ENCODE data around the gene NME7. TPM values are rescaled to one million over a fixed set of nuclear protein-coding genes. Genes with fewer than 3 reads are reported as not detected.
"Not testable (repeated sequence)": the region's sequence is repeated elsewhere in the genome, so short reads cannot be mapped to it uniquely, and the experiment has no call there.

NME7 gene
- total RNA-seq, 2 donors from 2014 or later: 6.2 TPM

DNA sequence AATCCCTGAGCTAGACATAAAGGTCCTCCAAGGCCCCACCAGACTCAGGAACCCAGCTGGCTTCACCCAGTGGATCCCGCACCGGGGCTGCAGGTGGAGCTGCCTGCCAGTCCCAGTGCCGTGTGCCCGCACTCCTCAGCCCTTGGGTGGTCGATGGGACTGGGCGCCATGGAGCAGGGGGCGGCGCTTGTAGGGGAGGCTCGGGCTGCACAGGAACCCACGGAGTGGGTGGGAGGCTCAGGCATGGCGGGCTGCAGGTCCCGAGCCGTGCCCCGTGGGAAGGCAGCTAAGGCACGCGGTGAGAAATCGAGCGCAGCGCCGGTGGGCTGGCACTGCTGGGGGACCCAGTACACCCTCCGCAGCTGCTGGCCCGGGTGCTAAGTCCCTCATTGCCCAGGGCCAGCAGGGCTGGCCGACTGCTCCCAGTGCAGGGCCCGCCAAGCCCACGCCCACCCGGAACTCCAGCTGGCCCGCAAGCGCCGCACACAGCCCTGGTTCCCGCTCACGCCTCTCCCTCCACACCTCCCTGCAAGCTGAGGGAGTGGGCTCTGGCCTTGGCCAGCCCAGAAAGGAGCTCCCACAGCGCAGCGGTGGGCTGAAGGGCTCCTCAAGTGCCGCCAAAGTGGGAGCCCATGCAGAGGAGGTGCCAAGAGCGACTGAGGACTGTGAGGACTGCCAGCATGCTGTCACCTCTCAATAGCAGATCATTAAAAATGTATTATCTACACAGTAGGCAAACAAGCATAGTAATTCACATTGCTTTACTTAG lies 30.5 kb downstream of the NME7 start:
- Mint-ChIP-seq H3K9me3 (peaks cover 7 to 10% of the 10 kb centered on the region in 2 donors), H3K4me1 (ENCODE audit: low read depth) (peaks cover 13% of the 10 kb centered on the region), H3K36me3 (ENCODE audit: insufficient read depth in 2 of 2) (peaks cover 5 to 10% of the 10 kb centered on the region in 2 donors)
- H3K27ac Mint-ChIP-seq; H3K4me3 Mint-ChIP-seq; H3K27me3 Mint-ChIP-seq (ENCODE audit: low read depth); ATAC-seq (replicated peaks in 1 of 2); DNase-seq: not testable (repeated sequence)

DNA sequence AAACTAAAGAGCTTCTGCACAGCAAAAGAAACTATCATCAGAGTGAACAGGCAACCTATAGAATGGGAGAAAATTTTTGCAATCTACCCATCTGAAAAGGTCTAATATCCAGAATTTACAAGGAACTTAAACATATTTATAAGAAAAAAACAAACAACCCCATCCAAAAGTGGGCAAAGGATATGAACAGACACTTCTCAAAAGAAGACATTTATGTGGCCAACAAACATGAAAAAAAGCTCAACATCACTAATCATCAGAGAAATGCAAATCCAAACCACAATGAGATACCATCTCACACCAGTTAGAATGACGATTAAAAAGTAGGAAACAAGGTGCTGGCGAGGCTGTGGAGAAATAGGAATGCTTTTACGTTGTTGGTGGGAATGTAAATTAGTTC lies 32.9 kb downstream of the NME7 start:
- not testable (repeated sequence) for H3K9me3 Mint-ChIP-seq; H3K4me1 Mint-ChIP-seq (ENCODE audit: low read depth); H3K4me3 Mint-ChIP-seq; H3K27me3 Mint-ChIP-seq (ENCODE audit: low read depth); DNase-seq; H3K27ac Mint-ChIP-seq; ATAC-seq (replicated peaks in 1 of 2)
- peaks cover 9 to 13% of the 10 kb centered on the region in 2 donors for H3K36me3 Mint-ChIP-seq (ENCODE audit: insufficient read depth in 2 of 2)

DNA sequence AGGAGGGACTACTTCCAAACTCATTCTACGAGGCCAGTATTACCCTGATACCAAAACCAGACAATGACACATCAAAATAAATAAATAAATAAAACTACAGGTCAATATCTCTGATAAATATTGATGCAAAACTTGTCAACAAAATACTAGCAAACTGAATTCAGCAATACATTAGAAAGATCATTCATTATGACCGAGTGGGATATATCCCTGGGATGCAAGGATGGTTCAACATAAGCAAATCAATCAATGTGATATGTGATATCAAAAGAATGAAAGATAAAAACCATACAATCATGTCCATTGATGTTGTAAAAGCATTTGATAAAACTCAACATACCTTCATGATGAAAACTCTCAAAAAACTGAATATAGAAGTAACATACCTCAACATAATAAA lies 36.7 kb downstream of the NME7 start:
- Mint-ChIP-seq H3K27ac (no peak overlapping the region), H3K9me3 (peaks cover 6 to 10% of the 10 kb centered on the region in 2 donors), H3K36me3 (ENCODE audit: insufficient read depth in 2 of 2) (peaks cover 15 to 19% of the 10 kb centered on the region in 2 donors), H3K4me3 (no peak overlapping the region), H3K27me3 (ENCODE audit: low read depth) (no peaks in the 10 kb centered on the region), H3K4me1 (ENCODE audit: low read depth) (peaks cover 18% of the 10 kb centered on the region)
- no peak for ATAC-seq (replicated peaks in 1 of 2)
- DNase-seq: no peak

DNA sequence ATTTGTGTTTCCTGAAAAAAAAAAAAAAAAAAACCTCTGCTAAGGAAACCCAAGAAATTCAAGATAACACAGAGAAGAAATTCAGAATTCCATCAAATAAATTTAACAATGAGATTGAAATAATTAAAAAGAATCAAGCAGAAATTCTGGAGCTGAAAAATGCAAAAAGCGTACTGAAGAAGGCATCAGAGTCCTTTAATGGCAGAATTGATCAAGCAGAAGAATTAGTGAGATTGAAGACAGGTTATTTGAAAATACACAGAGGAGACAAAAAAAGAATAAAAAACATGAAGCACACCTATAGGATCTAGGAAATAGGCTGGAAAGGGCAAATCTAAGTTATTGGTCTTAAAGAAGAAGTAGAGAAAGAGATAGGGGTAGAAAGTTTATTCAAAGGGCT lies 38.2 kb downstream of the NME7 start:
- Mint-ChIP-seq H3K27me3 (ENCODE audit: low read depth) (no peaks in the 10 kb centered on the region), H3K9me3 (peaks cover 3 to 10% of the 10 kb centered on the region in 2 donors), H3K36me3 (ENCODE audit: insufficient read depth in 2 of 2) (peaks cover 11 to 16% of the 10 kb centered on the region in 2 donors), H3K4me1 (ENCODE audit: low read depth) (peaks cover 18% of the 10 kb centered on the region), H3K27ac (peak overlapping the region; percentile 64), H3K4me3 (no peak overlapping the region)
- ATAC-seq (replicated peaks in 1 of 2) (no peak), DNase-seq (no peak)

DNA sequence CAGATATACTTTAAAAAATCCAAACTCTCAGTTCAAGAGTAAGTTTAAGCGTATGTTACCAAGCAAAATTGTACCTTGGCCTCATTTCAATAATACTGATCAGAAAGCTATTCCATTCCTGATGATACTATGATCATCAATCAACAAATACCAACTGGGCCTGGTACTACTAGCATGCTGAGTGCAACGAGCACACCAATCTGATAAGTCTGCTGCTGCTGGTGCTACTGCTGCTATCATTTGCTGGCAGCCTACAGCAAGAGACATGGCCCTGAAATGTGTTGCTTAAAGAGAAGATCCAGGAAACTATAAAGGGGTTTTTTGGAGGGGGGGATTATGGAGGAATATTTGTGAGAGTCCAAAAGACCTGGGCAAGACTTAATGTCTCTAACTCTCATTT lies 39.7 kb downstream of the NME7 start:
- Mint-ChIP-seq H3K4me1 (ENCODE audit: low read depth) (peaks cover 18% of the 10 kb centered on the region), H3K36me3 (ENCODE audit: insufficient read depth in 2 of 2) (peaks cover 11 to 14% of the 10 kb centered on the region in 2 donors), H3K27ac (no peak overlapping the region), H3K9me3 (peaks cover 3 to 10% of the 10 kb centered on the region in 2 donors), H3K4me3 (no peak overlapping the region), H3K27me3 (ENCODE audit: low read depth) (no peaks in the 10 kb centered on the region)
- ATAC-seq (replicated peaks in 1 of 2) (no peak), DNase-seq (no peak)

DNA sequence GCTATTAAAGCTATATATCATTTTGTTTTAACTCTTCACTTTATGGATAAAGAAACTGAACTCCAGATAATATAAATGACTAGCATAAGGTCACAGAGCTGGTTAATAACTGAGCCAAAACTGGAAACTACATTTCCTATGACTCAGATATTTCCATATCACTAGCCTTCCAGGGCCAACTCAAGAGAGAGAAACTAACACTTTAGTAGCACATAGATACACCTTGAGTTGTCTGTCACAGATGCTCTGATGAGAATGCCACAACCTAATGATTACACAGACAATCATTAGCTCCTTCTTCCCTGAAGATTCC lies 40.7 kb downstream of the NME7 start:
- Mint-ChIP-seq H3K4me3 (peak overlapping the region in 1 of 2 donors; percentile 22), H3K9me3 (peaks cover 3 to 7% of the 10 kb centered on the region in 2 donors), H3K27me3 (ENCODE audit: low read depth) (no peaks in the 10 kb centered on the region), H3K27ac (peak overlapping the region; percentile 50), H3K4me1 (ENCODE audit: low read depth) (peaks cover 22% of the 10 kb centered on the region), H3K36me3 (ENCODE audit: insufficient read depth in 2 of 2) (peaks cover 11 to 14% of the 10 kb centered on the region in 2 donors)
- DNase-seq: no peak
- ATAC-seq (replicated peaks in 1 of 2): peak; percentile 74 to 81

DNA sequence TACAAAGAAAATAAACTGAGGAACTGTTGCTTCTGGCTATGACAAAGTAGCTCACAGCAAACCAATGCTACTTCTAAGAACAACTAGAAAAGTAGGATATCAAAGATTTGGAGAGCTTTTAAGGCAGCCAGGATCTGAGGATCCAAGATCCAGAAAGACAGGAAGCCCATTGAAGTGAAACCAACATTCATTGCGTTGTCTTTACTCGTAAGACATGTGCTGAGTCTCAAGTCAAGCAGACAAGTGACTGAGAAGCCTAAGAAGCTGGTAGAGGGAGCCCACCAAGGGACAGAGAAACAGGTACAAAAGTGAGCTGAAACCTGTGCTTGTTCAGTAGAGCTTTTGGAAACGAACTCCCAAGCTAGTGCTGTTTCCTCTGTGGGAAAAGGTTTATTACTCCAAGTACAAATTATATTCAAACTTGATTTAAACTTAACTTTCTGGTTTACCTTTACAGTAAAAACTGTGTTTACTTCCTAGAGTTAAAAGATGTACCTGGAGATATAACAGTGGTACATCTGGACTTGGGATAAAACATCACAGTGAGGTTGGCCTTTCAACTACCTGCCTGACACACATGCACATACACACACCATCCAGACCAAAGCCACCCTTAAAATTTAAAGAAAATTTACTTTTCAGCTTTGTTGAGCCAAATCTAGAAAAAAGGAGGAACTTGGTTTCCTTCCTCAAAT lies 41.2 kb downstream of the NME7 start:
- ATAC-seq (replicated peaks in 1 of 2): peak; percentile 15 to 24
- Mint-ChIP-seq H3K36me3 (ENCODE audit: insufficient read depth in 2 of 2) (peaks cover 11 to 14% of the 10 kb centered on the region in 2 donors), H3K4me3 (peak overlapping the region in 1 of 2 donors; percentile 22)

DNA sequence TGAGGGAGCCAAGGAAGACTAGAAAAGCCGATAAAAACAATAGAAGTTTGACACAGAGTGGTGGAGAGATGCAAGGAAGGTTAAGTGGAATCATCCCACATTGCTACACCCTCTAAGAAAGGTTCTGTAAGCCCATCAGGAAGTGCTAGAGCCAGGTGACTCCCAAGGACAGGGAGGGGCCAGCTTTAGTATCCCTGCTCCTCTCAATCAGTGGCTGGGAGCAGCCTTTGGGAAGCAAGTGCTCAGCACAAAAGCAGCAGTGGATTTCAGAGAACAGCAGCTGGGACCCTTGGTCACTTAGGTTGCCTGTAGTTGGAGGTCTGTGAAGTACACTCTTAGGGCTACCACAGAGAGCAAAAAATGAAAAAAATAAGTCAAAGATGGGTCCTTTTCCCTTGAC lies 42.5 kb downstream of the NME7 start:
- H3K9me3 Mint-ChIP-seq: peaks cover 3 to 5% of the 10 kb centered on the region in 2 donors
- peaks cover 26% of the 10 kb centered on the region for H3K4me1 Mint-ChIP-seq (ENCODE audit: low read depth)
- H3K27me3 Mint-ChIP-seq (ENCODE audit: low read depth): no peaks in the 10 kb centered on the region
- DNase-seq (no peak), ATAC-seq (replicated peaks in 1 of 2) (no peak)
- H3K4me3 Mint-ChIP-seq: no peak overlapping the region
- peaks cover 7 to 9% of the 10 kb centered on the region in 2 donors for H3K36me3 Mint-ChIP-seq (ENCODE audit: insufficient read depth in 2 of 2)
- H3K27ac Mint-ChIP-seq: no peak overlapping the region

More for the DNA sequence above, 41.2 kb downstream of the NME7 start:
- peaks cover 3 to 7% of the 10 kb centered on the region in 2 donors for H3K9me3 Mint-ChIP-seq
- DNase-seq: no peak
- H3K4me1 Mint-ChIP-seq (ENCODE audit: low read depth): peaks cover 26% of the 10 kb centered on the region
- no peaks in the 10 kb centered on the region for H3K27me3 Mint-ChIP-seq (ENCODE audit: low read depth)
- H3K27ac Mint-ChIP-seq: peak overlapping the region; percentile 50

DNA sequence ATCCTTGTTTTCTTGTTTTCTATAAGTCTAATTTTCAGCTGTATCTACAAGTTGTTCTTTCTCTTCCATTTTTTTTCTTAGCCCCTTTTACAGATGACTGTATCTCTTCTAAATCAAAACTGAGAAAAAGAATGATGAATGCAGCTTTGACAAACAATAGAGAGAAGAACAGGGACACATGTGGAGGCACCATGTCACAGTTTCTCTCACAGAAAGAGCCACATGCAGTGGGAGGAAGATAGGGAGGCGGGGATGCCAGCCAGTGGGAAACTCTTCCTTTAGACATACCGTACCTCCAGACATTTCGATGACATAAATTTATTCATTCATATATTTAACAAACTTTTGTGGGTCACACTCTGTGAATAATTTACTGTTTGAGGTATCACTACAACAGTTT lies 45.5 kb downstream of the NME7 start:
- H3K36me3 Mint-ChIP-seq (ENCODE audit: insufficient read depth in 2 of 2): no peaks in the 10 kb centered on the region
- H3K9me3 Mint-ChIP-seq: no peaks in the 10 kb centered on the region
- no peak overlapping the region for H3K27ac Mint-ChIP-seq
- ATAC-seq (replicated peaks in 1 of 2): no peak
- no peak overlapping the region for H3K4me3 Mint-ChIP-seq
- H3K4me1 Mint-ChIP-seq (ENCODE audit: low read depth): peaks cover 20% of the 10 kb centered on the region
- H3K27me3 Mint-ChIP-seq (ENCODE audit: low read depth): no peaks in the 10 kb centered on the region
- no peak for DNase-seq

DNA sequence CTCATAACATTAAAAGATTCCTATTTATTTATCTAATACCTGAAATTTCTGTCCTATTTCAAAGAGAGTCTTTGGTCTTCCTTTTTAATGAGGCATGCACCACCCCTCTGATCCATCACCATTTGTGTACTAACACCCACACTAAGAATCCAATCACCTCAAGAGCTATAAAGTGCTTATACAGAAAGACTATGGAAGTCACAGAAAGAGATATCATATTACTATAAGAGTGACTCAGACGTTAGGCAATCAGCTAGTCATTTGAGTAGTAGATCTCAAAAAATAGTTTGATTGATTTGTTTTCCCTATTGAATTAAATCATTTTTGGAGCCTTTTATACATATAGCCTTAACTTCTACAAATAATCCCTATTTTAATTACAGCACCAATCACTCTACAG lies 46.1 kb downstream of the NME7 start:
- DNase-seq (no peak), ATAC-seq (replicated peaks in 1 of 2) (peak in 1 of 2 donors; percentile 44)
- H3K27me3 Mint-ChIP-seq (ENCODE audit: low read depth): no peaks in the 10 kb centered on the region
- H3K4me1 Mint-ChIP-seq (ENCODE audit: low read depth): peaks cover 14% of the 10 kb centered on the region
- H3K36me3 Mint-ChIP-seq (ENCODE audit: insufficient read depth in 2 of 2): no peaks in the 10 kb centered on the region
- no peaks in the 10 kb centered on the region for H3K9me3 Mint-ChIP-seq
- H3K4me3 Mint-ChIP-seq: no peak overlapping the region
- H3K27ac Mint-ChIP-seq: no peak overlapping the region

DNA sequence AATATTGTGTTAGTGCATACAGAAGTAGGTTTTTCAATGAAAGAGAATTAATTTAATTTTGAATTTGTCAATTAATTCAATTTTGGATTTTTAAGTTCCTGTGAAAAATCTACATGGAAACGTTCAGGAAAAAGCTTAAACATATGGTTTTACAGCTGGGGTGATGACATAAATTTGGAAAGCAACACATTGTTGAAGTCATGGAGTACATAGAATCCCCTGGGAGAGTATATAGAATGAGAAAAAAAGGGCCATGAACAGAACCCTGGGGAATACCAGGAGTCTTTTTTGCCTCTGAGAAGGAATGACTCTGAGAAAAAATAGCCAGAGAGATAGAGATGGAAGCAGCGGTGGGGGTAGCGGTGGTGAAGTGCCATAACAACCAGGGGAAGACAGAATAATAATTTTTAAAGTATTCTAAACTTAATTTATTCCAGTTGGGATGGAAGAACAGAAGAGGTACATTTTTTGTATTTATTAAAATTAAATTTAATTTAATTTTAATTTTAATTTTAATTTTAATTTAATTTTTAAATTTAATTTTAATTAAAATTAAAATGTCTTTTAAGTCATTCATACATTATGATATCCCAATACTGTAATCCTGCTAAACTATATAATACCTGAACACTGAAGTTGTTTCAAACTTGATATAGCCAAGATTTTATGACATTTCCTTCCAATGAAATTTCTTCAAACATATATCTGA lies 48.9 kb downstream of the NME7 start:
- no peak for DNase-seq
- H3K27ac Mint-ChIP-seq: no peak overlapping the region
- H3K27me3 Mint-ChIP-seq (ENCODE audit: low read depth): no peaks in the 10 kb centered on the region
- ATAC-seq (replicated peaks in 1 of 2): no peak
- H3K4me3 Mint-ChIP-seq: no peak overlapping the region
- H3K9me3 Mint-ChIP-seq: no peaks in the 10 kb centered on the region
- peaks cover 13% of the 10 kb centered on the region for H3K4me1 Mint-ChIP-seq (ENCODE audit: low read depth)
- no peaks in the 10 kb centered on the region for H3K36me3 Mint-ChIP-seq (ENCODE audit: insufficient read depth in 2 of 2)

DNA sequence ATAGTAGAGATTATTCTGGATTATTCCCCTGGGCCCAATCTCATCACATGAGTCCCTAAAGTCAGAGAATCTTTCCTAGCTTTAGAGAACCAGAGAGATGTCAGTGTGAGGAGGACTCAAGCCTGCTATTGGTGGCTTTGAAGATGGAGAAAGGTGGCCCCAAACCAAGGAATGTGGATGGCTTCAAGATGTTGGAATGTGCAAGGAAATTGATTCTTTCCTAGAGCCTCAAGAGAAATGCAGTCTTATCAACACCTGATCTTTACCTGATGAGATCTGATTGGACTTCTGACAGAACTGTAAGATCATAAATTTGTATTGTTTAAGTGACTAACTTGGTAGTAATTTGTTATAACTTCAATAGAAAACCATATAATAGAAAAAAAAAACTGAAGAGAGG lies 51.0 kb downstream of the NME7 start:
- Mint-ChIP-seq H3K27me3 (ENCODE audit: low read depth) (no peaks in the 10 kb centered on the region), H3K4me3 (no peak overlapping the region), H3K4me1 (ENCODE audit: low read depth) (peaks cover 22% of the 10 kb centered on the region), H3K36me3 (ENCODE audit: insufficient read depth in 2 of 2) (no peaks in the 10 kb centered on the region), H3K27ac (no peak overlapping the region), H3K9me3 (no peaks in the 10 kb centered on the region)
- ATAC-seq (replicated peaks in 1 of 2) (no peak), DNase-seq (no peak)
